Large intestine (tissue), 3 donors: Measurements from ENCODE around the gene CCDC127. TPM values are rescaled to one million over a fixed set of nuclear protein-coding genes. Genes with fewer than 3 reads are reported as not detected.
"Not testable (repeated sequence)": the region's sequence is repeated elsewhere in the genome, so short reads cannot be mapped to it uniquely, and the experiment has no call there.

Experiments used
- DNase-seq, 2 donors: peaks; one replicate each; pipeline versions ENCODE4 v3.0.0 to v3.0.0-alpha.2; 2013
- H3K27ac ChIP-seq: one replicate; pipeline ENCODE4 v1.5.1; 2013; ENCODE audit warnings: low read length
- H3K27me3 ChIP-seq: 2 replicates; pipeline ENCODE4 v1.6.1; 2013; ENCODE audit warnings: low read length; ENCODE audit not compliant: control insufficient read depth, insufficient read depth
- H3K36me3 ChIP-seq: 2 replicates; pipeline ENCODE4 v1.6.1; 2013; ENCODE audit warnings: low read length; ENCODE audit not compliant: control insufficient read depth, insufficient read depth
- H3K4me1 ChIP-seq: one replicate; pipeline ENCODE4 v1.6.1; 2013; ENCODE audit warnings: low read length; ENCODE audit not compliant: control insufficient read depth, insufficient read depth
- H3K4me3 ChIP-seq: one replicate; pipeline ENCODE4 v1.5.1; 2013; ENCODE audit warnings: low read length
- H3K9me3 ChIP-seq: one replicate; pipeline ENCODE4 v1.6.1; 2013; ENCODE audit warnings: mild to moderate bottlenecking, low read depth, low read length, moderate library complexity; ENCODE audit not compliant: control insufficient read depth
- WGBS: methylation state at CpG from one replicate; pipeline ENCODE4 v1.1.5; 2013; ENCODE audit warnings: low lambda C conversion rate; ENCODE audit not compliant: insufficient coverage; 5-methylcytosine and 5-hydroxymethylcytosine counted together
- polyA plus RNA-seq: library from polyadenylated mRNA; unstranded; fragments of 120-200 nt; gene quantifications from one replicate; pipeline ENCODE4 v1.2.1, GENCODE V29; 2013

CCDC127 gene
- polyA plus RNA-seq, 1 donor = 6.9 TPM

DNA sequence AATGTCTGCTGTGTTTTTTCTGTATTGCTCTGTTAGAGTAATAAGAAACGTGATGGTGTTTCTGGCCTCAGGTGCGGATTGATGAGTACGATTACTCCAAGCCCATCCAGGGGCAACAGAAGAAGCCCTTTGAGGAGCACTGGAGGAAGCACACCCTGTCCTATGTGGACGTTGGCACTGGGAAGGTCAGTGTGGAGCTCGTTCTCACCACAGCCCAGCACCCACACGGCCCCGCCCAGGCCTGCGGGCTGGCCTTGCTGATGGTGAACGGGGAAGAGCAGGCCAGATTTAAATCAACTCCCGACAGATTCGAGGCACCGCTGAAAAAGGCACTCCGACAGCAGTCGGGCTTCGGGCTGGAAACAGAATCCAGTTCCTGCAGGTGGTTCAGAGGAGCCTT, 36.4 kb upstream of the CCDC127 start:
- H3K4me1 ChIP-seq, DNase-seq, H3K27me3 ChIP-seq, H3K4me3 ChIP-seq, H3K9me3 ChIP-seq: not testable (repeated sequence)
- Histone ChIP-seq H3K36me3 (peaks cover 40% of the 10 kb centered on the region), H3K27ac (peak overlapping the region; percentile 30)
- WGBS = no CpG with 5 or more reads among the region's 15 CpGs

DNA sequence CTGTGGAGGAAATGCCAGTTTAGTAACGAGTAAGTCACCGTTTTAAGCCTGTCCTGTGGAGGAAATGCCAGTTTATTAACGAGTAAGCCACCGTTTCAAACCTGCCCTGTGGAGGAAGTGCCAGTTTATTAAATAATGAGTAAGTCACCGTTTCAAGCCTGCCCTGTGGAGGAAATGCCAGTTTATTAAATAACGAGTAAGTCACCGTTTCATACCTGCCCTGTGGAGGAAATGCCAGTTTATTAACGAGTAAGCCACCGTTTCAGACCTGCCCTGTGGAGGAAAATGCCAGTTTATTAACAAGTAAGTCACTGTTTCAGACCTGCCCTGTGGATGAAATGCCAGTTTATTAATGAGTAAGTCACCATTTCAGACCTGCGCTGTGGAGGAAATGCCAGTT, 34.6 kb upstream of the CCDC127 start:
- H3K9me3 ChIP-seq = no peaks in the 10 kb centered on the region
- H3K36me3 ChIP-seq = peaks cover 53% of the 10 kb centered on the region
- DNase-seq = no peak
- H3K27me3 ChIP-seq = no peaks in the 10 kb centered on the region
- H3K27ac ChIP-seq = no peak overlapping the region
- H3K4me3 ChIP-seq = no peak overlapping the region
- no CpG with 5 or more reads among the region's 10 CpGs for WGBS
- peaks cover 6% of the 10 kb centered on the region for H3K4me1 ChIP-seq

DNA sequence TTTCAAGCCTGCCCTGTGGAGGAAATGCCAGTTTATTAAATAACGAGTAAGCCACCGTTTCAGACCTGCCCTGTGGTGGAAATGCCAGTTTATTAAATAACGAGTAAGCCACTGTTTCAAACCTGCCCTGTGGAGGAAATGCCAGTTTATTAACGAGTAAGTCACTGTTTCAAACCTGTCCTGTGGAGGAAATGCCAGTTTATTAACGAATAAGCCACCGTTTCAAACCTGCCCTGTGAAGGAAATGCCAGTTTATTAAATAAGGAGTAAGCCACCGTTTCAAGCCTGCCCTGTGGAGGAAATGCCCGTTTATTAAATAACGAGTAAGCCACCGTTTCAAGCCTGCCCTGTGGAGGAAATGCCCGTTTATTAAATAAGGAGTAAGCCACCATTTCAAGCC, 34.0 kb upstream of the CCDC127 start:
- not testable (repeated sequence) for H3K27me3 ChIP-seq, H3K9me3 ChIP-seq, H3K27ac ChIP-seq, H3K4me3 ChIP-seq, DNase-seq, H3K4me1 ChIP-seq
- WGBS = no CpG with 5 or more reads among the region's 11 CpGs
- H3K36me3 ChIP-seq = peaks cover 51% of the 10 kb centered on the region

DNA sequence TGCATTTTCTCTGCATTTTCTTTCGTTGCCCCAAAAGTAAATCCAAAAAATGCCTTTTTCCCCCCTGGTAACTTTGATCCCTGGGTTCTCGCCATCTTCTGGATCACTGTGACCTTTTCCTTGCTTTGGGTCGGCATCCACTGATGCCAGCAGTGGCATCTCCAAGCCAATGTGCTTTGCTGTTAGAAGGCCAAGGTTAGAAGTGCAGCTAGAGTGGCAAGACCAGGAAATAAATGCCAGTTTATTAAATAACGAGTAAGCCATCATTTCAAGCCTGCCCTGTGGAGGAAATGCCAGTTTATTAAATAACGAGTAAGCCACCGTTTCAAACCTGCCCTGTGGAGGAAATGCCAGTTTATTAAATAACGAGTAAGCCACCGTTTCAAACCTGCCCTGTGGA, 33.6 kb upstream of the CCDC127 start:
- no CpG with 5 or more reads among the region's 8 CpGs for WGBS
- H3K36me3 ChIP-seq = peaks cover 48% of the 10 kb centered on the region
- not testable (repeated sequence) for DNase-seq, H3K9me3 ChIP-seq, H3K4me1 ChIP-seq, H3K27me3 ChIP-seq, H3K4me3 ChIP-seq, H3K27ac ChIP-seq

DNA sequence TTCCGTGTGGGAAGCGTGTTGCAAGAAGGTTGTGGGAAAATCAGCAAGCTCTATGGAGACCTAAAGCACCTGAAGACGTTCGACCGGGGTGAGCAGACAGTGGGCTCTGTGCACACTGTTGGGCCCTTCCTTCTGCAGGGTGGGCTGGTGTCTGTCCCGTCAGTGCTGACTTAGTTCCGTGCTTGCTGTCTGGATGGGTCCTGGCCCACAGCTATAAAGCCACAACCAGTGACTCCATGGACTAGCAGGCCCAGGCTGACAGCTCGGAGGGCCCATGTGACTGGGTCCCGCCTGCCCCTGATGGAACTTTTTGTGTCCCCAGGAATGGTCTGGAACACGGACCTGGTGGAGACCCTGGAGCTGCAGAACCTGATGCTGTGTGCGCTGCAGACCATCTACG, 33.1 kb upstream of the CCDC127 start:
- not testable (repeated sequence) for DNase-seq, H3K9me3 ChIP-seq, H3K4me1 ChIP-seq, H3K27me3 ChIP-seq, H3K4me3 ChIP-seq, H3K27ac ChIP-seq
- WGBS = no CpG with 5 or more reads among the region's 12 CpGs
- H3K36me3 ChIP-seq = peaks cover 45% of the 10 kb centered on the region

DNA sequence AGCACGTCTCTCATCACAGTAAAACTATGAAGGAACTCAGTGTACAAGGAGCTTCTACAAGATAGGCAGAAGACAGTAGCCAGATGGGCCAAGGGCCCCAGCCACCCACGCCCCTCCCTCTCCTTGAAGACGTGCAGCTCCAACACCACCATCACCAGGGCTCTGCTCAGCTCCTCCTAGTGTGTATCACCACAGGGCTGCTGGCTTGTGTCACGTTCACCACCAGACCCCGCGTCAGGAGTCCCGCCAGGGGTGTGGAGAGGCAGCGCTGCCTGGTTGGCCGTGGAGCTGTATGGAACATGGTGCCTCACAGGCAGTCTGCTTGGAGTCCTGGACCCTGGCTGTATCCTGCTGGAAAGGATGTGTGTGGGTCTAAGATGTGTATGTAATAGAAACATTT, 32.4 kb upstream of the CCDC127 start:
- DNase-seq, H3K4me3 ChIP-seq, H3K27ac ChIP-seq, H3K4me1 ChIP-seq, H3K27me3 ChIP-seq, H3K9me3 ChIP-seq: not testable (repeated sequence)
- peaks cover 48% of the 10 kb centered on the region for H3K36me3 ChIP-seq
- no CpG with 5 or more reads among the region's 9 CpGs for WGBS

DNA sequence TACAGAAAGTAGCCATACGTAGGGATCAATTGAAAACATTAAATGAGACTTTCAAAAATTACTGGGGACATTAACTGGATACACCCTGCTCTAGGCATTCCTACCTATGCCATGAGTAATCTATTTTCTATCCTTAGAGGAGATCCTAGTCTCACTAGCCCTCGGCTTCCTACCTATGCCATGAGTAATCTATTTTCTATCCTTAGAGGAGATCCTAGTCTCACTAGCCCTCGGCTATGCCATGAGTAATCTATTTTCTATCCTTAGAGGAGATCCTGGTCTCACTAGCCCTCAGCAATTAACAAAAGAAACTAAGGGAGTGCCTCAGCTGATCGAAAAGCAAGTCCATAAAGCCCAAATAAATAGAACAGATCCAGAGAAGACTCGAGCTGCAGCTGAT, 27.8 kb upstream of the CCDC127 start:
- not testable (repeated sequence) for DNase-seq, H3K4me3 ChIP-seq, H3K27ac ChIP-seq, H3K9me3 ChIP-seq, H3K27me3 ChIP-seq, H3K4me1 ChIP-seq
- no CpG with 5 or more reads among the region's 5 CpGs for WGBS
- H3K36me3 ChIP-seq = peaks cover 52% of the 10 kb centered on the region

DNA sequence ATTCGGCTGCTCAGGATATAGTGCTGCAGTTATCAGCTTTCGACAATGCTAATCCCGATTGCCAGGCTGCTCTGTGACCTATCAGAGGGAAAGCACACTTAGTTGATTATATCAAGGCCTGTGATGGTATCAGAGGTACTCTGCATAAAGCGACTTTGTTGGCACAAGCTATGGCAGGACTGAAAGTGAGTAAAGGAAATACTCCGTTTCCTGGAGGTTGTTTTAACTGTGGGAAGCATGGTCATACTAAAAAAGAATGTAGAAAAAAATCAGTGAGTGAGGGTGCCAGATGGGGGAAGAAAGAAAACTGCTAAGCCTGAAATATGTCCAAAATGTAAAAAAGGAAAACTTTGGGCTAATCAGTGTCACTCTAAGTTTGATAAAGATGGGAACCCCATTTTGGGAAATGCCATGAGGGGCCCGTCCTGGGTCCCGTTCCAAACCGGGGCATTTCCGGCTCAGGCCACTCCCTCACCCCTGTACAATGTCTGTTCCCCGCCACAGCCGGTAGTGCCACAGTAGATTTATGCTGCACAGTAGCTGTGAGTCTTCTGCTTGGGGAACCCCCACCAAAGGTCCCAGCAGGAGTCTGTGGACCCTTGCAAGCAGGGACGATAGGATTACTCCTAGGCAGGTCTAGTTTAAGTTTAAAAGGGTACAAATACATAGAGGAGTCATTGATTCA, 25.9 kb upstream of the CCDC127 start:
- H3K27ac ChIP-seq, H3K4me3 ChIP-seq, H3K9me3 ChIP-seq, H3K4me1 ChIP-seq, DNase-seq, H3K27me3 ChIP-seq: not testable (repeated sequence)
- peaks cover 63% of the 10 kb centered on the region for H3K36me3 ChIP-seq
- 83% methylated on average over 2 of the region's 12 CpGs for WGBS

DNA sequence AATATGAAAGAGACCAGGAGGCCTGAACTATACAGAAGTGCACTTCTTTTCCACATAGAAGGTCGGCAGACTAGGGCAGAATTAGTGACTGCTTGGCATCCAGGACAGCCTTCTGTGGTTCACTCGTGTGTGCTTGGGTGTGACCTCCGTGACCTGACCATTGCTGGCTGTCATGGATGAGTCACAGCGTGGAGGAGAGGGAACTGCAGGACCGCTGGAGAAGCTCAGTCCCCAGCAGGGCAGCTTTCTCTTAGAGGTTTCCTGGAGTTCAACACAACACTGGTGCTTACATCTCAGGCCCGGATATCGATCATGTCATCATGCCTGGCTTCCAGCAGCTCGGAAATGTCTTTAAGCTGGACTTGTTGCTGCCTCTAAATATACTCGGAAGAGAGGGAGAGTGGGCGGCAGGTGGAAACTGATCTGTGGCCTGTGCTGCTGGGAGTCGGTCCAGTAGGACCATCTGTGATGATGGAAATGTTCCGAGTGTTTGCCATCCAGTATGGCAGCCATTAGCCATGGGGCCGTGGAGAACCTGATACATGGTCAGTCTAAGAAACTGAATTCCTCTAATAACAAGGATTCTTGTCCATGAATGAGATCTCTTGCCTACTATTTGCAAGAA, 23.2 kb upstream of the CCDC127 start:
- H3K9me3 ChIP-seq, H3K27ac ChIP-seq, DNase-seq, H3K4me1 ChIP-seq, H3K27me3 ChIP-seq, H3K4me3 ChIP-seq: not testable (repeated sequence)
- peaks cover 54% of the 10 kb centered on the region for H3K36me3 ChIP-seq
- WGBS = no CpG with 5 or more reads among the region's 13 CpGs

DNA sequence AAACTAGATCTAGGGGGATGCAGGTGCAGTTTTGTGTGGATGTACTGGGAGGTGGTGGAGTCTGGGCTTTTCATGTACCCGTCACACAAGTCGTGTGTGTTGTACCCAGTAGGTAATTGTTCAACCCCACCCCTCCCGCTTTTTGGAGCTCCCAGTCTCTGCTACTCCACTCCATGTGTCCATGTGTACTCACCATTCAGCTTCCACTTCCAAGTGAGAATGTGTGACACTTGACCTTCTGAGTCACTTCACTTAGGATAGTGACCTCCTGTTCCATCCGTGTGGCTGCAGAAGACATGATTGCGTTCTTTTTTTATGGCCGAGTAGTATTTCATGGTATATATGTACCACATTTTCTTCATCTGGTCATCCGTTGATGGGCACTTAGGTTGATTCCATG, 22.6 kb upstream of the CCDC127 start:
- H3K27me3 ChIP-seq, H3K4me1 ChIP-seq, H3K4me3 ChIP-seq, DNase-seq, H3K27ac ChIP-seq, H3K9me3 ChIP-seq: not testable (repeated sequence)
- peaks cover 51% of the 10 kb centered on the region for H3K36me3 ChIP-seq
- WGBS = no CpG with 5 or more reads among the region's 7 CpGs

DNA sequence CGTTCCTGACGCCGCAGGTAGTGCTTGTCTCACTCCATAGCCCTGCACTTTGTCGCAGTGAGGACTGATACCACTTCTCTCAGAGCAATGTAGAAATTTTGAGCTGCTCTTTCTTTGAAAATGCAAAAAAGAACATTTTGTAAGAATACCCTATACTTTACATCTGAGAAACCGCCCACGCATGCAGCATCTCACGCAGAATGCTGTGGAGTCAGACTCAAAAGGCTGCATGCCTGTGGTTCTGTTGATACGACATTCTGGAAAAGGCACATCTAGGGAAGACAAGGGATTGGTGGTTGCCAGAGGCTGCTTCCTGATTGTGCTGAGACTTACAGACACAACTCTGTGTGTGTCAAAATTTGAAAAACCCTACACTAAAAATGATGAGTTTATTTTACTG, 20.0 kb upstream of the CCDC127 start:
- not testable (repeated sequence) for H3K9me3 ChIP-seq, H3K27me3 ChIP-seq, H3K27ac ChIP-seq, DNase-seq, H3K4me3 ChIP-seq, H3K4me1 ChIP-seq
- H3K36me3 ChIP-seq = peaks cover 61% of the 10 kb centered on the region
- 100% methylated on average over 1 of the region's 8 CpGs for WGBS
